NOMO-1 treated with dmso at 0.1 percent for 144 hours (cell line): ENCODE data around the gene SCML1.

Experiments used
- DNase-seq: peaks from one replicate; lab custom pipeline; 2025; ENCODE audit not compliant: unreplicated experiment; lab: John Stamatoyannopoulos, UW

SCML1 gene, protein sequence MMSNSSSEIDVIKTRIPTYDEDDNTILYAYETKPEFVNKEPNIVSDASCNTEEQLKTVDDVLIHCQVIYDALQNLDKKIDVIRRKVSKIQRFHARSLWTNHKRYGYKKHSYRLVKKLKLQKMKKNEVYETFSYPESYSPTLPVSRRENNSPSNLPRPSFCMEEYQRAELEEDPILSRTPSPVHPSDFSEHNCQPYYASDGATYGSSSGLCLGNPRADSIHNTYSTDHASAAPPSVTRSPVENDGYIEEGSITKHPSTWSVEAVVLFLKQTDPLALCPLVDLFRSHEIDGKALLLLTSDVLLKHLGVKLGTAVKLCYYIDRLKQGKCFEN

DNA sequence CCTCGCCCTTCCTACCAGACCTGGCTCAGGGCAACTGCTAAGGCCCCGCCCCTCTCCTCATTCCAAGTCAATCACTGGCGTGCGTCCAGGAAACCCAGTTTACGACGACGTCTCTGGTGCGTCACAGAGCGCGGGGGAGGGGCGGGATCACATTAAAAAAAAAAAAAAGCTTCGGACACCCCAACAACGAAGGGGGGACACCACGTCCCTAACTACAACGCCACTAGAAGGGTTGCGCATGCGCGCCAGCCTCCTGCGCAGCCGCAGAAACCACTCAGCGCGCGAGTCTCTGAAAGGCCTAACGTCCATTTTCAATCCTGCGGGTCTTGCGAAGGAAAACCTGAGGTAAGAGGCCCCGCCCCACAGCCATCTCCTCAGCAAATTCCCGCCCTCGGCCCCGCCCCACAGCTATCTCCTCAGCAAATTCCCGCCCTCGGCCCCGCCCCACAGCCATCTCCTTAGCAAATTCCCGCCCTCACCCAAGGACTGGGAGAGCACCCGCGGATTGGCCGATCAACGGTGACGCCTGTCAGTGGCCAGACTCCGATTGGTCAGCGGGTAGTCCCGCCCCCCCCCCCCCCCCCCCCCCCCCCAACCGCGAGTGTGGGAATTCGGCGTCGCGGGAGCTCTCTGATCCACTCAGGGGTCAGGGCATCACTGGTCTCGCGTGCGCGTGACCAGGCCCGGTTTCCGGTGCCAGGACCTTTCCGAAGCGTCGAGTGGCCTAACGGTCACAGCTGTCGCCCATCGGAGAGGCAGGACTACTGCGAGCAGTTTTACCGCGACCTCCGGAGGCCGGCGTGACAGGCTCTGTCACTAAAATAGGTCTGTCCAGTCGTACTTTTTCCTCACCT lies at the start of gene SCML1:
TSS of gene SCML1 (plus strand) at position 638 of the 854 bp plus-strand sequence. CDS start 6,694 bp downstream, outside the sequence.
- DNase-seq: peak; percentile 85

DNA sequence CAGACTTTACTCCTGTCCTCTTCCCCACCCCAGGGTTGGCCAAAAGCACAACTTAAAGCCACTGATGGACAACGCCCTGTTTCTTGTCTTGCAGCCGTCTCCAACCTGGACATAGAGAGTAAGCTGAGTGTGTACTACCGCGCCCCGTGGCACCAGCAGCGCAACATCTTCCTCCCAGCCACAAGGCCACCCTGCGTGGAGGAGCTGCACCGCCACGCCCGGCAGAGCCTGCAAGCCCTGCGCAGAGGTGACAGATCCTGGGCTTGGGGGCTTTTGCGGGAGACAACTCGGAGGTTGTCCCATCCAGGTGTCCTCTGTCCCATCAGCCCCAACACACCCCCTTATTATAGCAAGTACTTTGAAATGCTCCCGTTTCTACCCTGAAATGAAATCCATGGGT lies 49.6 kb upstream of the SCML1 start:
- no peak for DNase-seq

DNA sequence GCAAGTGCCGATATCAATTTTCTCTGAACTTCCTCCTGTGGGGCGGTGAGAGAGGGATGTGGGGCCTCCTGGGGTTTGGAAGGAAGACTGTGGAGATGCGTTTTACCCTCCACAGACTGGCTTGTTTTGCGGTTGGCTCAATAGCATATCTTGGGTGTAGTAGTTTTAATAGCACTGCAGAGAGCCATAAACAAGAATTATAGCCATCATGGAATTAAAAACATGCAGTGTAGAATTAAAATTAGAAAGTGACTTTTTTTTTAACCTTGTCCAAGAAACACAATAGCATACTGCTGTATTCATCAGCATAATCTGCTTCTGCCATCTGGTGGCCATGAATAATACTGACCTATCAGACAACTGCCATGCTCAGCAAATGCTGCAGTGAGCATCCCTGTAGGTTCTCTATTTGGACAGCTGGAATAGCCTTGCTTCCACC lies 47.3 kb upstream of the SCML1 start:
- DNase-seq: peak; percentile 33

DNA sequence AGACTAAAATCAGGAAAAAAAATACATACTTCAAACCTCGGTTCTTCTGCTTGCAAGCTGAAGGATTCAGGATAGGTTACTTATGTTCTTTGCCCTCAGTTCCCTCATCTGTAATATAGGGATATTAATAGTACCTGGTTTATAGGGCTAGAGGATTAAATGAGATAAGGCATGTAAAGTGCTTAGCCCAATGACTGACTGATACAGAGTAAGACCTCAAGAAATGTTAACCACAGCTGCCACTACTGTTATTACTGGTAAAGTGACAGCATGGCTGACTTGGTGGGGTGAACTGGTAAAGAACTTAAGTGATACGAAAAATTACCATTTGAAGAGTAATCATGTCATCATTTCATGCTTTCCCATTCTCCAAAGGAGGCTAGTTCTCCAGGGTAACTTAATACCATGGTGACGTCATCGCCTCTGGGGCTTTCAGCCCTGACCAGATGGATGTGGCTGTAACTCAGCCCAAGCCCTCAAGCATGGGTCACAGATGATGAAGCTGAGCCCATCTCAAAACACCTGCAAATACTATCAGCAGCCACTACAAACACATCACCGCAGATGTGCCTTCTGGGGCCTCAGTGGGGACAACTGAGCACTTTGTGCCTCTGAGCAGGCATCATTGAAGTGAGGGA lies 44.5 kb upstream of the SCML1 start:
- DNase-seq: no peak

DNA sequence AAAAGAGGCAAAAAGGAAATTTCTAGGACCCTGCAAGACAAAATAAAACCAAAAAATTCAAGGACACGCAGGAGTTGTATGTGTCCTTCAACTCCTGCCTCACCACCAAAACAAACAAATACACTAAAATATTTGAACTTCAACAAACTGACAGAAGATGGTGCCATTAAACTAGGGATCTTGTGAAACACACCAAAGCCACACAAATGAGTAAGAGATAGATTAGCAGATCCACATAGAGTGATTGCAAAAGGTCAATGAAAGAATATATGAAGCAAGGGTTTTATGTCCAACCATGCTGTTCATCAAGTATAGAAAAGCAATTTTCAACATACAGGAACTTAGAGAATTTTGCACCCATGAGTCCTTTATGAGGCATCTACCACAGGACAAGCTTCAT lies 40.1 kb upstream of the SCML1 start:
- DNase-seq: no peak

DNA sequence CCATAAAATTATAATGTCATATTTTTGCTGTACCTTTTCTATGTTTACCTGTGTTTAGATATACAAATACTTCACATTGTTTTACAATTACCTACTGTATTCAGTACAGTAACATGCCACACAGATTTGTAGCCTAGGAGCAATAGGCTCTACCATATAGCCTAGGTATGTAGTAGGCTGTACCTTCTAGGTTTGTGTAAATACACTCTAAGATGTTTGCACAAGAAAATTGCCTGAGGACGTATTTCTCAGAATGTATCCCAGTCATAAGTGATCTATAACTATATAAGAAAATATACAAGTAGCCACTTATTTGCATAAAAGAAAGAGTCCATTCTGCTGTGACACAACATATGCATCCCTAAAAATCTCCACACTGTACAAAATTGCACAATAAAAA lies 36.3 kb upstream of the SCML1 start:
- DNase-seq: no peak

DNA sequence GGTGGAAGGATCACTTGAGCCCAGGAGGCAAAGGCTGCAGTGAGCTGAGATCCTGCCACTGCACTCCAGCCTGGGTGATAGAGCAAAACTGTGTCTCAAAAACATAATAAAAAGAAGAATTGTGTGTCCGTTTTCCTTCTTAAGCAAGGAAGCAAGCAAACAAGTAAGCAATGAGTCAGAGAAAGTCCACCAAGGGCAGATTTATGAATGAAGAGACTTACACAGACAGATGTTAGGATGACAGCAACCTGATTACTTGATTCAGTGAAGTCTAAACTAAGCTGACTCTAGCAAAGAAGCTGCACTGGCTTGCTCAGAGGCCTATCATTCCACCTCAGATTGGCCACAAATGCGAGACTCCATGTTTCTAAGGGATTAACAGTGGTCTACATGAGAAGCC lies 34.1 kb upstream of the SCML1 start:
- no peak for DNase-seq

DNA sequence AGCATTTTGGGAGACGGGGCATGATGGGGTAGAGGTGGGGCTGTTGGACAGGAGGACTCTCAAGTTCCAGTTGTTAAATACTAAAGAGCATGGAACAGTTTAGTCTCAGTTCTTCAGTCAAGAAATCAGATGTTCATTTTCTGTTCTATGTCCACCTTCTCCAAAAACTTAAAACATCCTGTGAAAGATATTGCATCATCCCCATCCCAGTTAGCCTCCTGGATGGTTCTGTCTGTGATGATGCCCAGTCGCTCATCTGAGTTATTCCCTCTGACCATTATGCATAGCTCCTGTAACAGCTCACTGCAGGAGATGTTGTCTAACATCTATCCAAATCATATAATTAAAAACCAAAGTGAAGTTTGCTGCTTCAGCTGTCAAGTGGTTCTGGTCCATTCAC lies 32.1 kb upstream of the SCML1 start:
- no peak for DNase-seq

DNA sequence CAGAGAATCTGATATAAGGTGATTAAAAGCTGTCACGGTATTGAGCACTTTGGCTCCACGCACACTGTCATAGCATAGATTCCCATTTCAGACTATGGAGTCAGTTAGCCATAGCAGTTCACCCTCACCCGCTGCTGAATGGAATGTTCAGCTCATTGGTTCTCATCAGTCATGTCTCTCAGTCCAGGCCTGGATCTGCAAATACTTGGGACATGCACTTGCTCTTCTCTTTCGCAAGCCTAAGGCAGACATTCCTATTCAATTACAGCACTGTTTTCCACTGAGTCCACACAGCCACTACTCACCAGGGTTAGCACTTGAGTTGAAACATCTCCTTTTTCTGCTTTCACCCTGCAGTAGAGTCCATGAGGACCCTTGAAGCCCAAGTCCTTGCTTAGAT lies 30.6 kb upstream of the SCML1 start:
- no peak for DNase-seq

DNA sequence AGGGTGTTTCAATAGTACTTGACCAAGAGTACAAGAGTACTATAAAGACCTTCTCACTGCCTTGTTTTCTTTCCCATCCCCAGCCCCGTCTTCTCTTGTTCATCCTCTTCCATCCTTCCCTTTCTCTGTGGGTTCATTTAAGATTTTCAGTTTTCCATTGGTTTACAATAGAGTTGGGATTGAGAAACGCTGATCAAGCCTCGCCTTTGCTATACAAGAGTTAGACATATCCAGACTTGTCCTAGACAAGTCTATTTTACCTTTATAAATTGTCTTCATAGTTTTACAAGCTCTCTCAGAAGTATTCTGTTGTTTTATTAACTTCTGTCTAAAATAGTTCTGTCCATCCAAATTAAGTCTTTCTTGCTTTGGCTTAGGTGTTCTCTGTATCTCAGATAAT lies 29.6 kb upstream of the SCML1 start:
- DNase-seq: no peak

DNA sequence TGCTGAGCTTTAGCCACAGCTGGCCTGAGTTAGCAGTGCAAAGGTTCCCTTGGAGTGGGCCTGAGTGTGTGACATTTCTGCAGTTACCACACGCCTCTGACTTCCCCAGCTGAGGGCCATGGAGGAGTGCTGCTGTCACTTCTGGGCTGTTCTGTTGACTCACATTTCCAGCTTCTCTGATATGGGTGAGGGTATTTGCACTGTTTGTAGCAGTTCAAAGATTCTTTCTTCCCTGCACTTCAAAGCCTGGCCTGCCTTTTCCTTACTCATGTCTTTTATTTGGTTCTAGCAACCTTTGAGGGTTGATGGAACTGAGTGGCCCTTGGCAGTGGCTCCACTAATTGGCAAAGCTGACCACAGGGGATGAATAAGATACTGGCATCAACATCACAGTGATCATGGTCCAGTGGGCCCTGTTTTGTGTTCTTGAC lies 26.4 kb upstream of the SCML1 start:
- DNase-seq: no peak

DNA sequence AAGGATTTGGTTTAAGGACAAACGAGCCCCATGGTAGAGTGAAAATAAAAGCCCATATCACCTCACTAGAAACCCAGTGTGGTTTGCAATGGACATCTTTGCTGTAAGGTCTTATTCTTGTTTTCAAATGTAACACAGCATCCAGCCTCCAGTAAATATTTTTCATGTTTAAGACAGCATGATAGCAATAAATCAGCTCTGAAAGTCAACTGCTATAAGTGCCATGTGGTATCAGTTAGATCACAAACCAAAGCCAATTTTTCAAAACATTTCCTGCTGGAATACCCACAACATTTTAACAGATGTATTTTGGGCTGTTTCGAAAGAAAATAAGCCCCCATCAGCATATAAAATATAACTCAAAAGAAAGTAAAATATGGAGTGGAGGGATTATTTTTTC lies 24.0 kb upstream of the SCML1 start:
- no peak for DNase-seq

DNA sequence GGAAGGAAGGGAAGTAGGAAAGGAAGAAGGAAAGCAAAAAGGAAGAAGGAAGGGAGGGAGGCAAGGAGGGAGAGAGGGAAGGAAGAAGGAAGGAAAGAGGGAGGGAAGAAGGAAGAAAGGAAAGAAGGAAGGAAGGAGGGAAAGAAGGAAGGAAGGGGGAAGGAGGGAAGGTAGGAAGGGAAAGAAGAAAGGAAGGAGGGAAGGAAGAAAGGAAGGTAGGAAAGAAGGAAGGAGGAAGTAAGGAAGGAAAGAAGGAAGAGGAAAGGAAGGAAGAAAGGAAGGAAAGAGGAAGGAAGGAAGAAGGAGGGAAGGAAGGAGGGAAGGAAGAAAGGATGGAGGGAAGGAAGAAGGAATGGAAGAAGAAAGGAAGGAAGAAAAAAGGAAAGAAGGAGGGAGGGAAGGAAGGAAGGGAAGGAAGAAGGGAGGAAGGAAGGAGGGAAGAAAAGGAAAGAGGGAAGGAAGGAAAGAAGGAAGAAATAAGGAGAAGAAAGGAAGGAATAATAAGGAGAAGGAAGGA lies 18.6 kb upstream of the SCML1 start:
- DNase-seq: no peak

DNA sequence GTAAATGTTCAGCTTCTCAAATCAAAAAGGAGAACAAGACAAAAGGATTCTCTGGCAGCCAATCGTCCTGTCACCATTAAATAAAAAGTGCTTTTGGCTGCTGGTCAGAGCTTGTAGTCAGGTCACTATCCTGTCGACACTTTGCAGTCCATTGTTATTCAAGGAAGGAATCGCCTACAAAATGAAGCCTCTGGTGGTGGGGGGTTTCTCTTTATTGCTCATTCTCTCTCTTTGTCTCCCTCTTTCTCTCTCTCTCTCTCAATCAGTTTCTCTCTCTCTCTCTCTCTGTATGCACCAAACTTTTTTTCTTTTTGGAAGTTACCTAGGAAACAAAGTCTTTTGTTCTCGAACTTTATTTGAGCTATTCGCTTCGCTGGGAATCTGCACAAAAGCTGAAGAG lies 17.6 kb upstream of the SCML1 start:
- no peak for DNase-seq

DNA sequence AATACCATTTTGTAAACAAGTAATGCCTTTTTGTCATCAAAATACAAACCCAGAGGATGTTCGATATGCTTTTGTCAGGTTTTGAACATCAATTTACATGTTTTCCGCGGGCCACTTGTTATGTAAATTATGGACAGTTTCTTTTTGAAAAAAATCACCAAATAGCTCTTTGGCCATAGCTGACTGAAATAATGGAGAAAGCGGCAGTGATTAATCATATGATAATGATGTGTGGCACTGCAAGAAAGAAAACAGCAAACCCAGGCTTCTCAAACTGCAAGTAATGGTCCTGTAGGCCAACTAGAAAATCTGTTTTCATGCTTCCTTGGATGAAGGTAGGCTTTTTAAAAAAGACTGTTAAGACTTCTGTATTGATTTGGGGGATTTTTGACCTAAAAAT lies 15.6 kb upstream of the SCML1 start:
- DNase-seq: no peak

DNA sequence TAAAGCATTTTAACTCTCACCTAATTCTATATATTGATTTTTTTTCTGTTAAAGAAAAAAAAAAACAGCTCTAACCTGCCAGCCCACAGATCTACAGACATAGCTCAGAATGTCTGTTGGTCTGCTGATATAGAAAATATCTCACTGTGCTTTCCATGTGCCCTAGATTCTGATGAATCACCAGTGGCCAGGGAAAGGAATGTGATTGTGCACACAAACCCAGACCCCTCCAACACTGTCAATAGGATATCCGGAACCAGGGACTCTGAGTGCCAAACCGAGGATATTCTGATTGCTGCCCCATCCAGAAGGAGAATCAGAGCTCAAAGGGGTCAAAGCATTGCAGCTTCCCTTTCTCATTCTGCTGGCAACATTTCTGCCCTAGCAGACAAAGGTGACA lies 12.1 kb upstream of the SCML1 start:
- DNase-seq: no peak

DNA sequence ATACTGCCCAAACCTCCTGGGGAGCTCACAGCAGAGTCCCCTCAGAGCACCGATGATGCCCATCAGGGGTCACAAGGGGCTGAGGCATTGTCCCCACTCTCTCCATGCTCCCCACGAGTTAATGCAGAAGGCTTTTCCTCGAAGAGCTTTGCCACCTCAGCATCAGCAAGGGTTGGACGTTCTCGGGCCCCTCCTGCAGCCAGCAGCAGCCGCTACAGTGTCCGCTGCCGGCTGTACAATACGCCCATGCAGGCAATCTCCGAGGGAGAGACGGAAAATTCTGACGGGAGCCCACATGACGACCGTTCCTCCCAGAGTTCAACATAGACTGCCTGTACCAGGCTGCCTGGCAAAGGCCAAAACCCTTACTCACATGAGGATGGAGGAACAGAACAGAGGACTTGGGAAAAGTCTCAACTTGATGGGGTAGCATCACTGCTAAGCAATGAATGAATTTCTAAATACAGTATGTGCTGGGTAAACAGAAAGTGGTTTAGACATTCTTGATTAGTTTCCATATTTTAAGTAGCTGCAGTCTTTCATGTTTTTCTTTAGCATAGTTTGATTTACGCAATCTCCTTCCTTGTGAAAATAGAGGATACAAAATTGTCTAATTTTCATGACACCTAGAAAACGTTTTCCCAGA lies 5.0 kb upstream of the SCML1 start:
- no peak for DNase-seq

DNA sequence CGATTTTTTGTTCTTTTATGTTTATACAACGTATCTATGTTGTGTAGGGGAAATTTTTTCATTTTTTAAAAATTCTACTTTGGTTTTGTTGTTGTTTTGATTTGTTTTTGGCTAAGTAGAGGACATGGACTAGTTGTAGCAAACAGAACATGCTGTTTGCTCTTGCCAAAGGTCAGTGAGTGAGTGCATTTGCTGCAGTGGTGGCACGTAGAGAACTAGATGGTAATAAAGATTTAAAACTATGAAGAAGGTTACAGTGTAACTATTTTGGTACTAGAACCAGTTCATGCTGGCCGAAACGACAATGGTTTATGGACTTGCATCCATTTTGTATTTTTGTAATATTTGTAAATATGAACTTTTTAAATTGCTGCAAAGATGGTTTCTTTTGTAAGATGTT lies 1.9 kb upstream of the SCML1 start:
- no peak for DNase-seq

DNA sequence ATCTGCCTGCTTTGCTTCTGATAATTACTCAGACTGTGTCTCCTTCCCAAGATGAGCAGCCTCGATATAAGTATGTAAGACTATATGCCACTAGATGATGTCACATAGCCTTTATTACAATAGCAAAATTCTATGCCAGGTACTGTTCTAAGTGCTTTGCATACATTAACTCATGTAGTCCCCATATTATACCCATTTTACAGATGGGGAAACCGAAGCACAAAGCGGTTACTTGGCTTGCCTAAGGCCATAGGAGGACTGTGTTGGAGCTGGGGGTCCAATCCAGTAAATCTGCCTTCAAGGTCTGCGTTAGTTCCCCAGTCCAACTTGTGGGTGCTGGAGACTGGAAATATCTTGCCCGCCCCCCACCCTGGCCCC lies 826 bp upstream of the SCML1 start:
- DNase-seq: no peak

DNA sequence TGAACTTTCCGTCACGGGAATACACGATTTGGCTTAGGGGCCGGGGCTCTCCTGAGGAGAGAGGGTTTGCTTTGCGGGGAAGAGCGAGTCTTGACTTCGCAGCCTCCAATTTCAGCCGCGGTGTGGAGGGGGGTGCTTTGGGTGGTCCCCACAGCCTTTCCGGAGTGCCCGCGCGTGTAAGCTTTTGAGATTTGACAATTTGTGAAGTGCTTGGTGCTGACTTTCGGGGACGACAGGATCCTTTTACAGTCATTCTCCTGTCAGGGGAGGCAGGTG lies 355 bp downstream of the SCML1 start:
- no peak for DNase-seq

DNA sequence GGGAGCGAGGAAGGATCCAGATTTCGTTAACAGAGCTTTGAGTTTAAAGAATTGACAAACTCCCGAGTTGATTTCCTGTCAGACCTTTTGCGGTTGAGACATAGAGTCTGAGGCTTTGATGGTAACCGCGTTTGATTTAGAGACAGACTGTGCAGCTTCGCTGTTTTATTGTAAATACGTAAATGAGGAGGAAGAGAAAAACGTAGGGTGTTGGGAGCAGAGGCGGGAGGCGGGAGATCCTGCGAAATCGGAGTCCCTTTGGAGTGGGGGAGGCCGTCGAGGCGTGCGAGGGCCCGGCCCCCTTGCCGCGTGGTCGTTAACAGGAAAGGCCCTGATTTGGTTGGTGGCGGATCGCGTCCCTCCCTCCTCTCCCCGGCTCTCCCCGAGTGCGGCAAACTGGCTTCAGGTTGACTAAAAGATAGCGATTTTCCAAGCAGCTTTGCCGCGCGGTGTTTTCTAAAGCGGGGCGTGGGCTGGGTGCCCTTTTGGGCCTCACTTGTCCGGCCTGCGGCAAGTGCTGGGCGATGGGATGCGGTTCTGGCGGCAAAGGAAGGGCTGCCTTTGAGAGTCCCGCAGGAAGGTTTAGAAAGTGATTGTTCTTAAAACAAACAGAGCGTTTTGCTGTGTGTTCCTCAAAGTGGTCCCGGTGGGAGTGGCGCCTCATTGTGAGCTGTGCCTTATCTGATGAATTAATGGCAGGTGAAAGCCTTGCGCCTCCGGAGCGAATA lies 857 bp downstream of the SCML1 start:
- no peak for DNase-seq
